ENCODE results near the gene NXPH2. TPM values are rescaled to one million over a fixed set of nuclear protein-coding genes. Genes with fewer than 3 reads are reported as not detected.

NXPH2 gene
- polyA plus RNA-seq, 1 donor: 13.0 TPM

DNA sequence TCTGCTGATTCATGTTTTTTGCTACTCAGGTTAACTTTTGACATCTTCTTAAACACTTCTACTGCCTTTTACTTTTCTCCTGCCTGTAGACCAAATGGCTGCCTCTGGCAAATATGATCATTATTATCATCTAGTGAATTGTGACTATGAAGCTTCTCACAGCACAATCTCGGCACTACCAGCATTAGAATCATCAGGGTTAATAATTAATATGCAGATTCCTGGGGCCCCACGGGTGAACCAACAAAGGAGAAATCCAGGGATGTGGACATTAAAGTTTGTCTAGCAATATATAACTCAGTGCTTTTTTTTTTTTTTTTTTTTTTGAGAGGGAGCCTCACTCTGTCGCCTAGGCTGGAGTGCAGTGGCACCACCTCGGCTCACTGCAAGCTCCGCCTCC lies 142.5 kb downstream of the NXPH2 start:
- no peak for DNase-seq (ENCODE audit: low read depth)

DNA sequence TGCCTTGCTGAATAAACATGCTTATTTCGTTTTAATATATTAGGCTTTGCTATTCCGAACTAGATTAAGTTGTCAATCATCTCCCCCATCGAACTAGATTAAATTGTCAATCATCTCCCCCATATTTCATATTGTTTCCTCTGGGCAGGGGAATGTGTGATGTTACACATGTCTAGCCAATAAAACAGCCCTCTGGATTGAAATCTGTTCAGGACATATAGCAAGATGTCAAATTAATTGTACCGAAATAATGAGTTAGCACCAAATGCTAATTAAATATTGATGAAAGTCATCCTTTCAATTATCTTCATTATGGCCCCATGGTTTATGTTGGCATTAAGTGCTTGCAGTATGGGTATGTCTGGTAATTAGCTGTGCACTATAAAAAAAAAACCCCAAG lies 143.1 kb downstream of the NXPH2 start:
- no peak for DNase-seq (ENCODE audit: low read depth)

DNA sequence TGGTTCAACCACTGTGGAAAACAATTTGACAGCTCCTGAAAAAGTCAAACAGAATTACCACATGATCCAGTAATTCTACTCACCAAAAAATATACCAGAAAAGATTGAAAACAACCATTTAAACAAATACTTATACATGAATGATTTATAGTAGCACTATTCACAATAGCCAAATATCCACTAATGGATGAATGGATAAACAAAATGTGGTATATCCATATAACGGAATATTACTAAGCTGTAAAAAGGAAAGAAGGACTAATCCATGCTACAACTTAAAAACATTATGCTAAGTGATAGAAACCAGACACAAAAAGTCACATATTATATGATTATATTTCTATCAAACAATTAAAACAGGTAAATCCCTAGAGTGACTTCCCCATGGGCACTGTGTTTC lies 147.1 kb downstream of the NXPH2 start:
- DNase-seq (ENCODE audit: low read depth): no peak

DNA sequence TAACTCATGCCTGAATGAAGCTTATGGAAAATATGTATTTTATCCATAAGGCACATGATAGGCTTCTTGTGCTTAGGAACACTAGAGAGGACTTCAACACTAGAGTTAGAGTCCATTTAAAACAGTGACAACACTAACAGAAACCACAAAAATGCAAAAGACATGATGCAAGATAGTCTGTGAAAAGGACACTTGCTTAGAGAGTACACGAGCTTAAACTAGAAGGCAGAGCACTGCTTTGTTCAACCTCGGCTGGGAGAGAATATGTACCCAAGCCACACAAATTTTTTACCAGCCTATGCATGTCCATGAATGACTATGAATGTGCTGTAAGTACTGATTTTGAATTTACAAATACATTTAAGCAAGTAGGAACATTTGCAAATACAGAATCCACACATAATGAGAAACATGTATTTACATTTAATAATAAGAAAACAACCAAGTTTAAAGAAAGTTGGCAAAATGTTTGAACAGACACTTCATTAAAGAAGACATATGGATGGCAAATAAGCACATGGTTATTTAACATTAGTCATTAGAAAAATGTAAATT lies 148.0 kb downstream of the NXPH2 start:
- DNase-seq (ENCODE audit: low read depth): no peak

DNA sequence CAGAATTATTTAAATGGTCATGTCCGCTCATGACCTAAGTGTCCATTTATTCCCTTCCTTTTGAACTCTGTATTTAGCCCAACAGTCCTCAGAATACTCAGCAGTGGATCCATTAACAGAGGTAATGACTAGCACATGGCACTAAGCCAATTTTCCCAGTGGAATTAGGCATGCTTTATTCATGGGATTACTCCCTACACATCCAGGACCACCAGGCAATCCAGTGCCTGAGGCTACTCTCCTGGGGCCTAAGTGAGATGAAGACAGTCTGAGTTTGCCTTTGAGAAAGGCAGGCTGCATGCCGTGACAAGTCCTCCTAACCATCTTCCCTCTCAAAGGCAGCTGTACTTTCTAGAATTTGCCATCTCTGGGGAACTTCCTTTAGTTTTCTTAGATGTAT lies 150.0 kb downstream of the NXPH2 start:
- DNase-seq (ENCODE audit: low read depth): no peak

DNA sequence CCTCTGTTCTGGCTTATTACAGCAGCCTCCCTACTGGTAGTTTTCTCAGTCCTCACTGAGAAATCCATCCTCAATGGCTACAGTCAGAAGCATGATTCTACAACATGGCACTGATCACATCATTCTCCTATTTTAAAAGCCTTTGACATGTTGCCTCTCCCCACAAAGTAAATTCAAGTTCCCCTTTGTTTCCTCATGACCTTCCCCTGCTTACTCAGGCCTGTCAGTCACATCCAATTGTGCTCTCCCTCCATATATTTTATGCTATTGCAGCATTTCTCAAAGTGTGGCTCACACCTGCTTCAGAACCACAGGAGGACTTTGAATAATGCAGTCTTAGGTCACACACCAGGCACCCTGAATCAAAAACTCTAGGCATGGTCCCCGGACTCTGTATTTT lies 154.0 kb downstream of the NXPH2 start:
- DNase-seq (ENCODE audit: low read depth): no peak

DNA sequence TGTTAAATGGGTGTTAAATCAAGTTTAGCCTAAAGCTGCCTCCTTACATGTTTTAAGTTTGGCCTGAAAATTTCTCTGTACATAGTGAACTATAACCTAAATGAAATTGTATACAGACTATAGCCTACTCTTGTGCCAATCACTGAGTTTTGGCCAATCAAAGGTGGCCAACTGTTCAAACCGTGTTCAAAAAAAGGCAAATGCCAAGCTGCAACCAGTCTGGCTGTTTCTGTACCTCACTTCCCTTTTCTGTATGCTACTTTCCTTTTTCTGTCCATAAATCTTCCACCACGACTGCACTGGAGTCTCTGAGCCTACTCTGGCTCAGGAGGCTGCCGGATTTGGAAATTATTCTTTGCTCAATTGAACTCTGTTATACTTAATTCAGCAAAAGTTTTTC lies 157.6 kb downstream of the NXPH2 start:
- DNase-seq (ENCODE audit: low read depth): no peak

DNA sequence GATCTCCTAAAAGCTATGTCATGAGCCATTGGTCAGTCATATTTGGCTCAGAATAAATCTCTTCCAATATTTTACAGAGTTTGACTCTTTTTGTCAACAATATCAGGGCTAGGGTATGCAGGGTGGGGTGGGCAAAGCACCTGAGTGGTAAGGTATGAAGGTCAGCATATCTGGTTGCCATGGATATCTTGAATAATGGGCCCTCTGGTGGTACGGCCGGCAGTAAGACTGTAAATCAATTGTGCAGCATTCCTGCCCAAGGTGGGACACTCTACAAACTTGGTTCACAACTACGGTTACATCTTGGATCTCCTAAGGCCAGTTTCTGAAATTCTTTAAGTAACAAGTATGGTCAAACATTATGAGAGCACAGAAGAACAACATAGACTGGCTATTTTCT lies 159.1 kb downstream of the NXPH2 start:
- no peak for DNase-seq (ENCODE audit: low read depth)

DNA sequence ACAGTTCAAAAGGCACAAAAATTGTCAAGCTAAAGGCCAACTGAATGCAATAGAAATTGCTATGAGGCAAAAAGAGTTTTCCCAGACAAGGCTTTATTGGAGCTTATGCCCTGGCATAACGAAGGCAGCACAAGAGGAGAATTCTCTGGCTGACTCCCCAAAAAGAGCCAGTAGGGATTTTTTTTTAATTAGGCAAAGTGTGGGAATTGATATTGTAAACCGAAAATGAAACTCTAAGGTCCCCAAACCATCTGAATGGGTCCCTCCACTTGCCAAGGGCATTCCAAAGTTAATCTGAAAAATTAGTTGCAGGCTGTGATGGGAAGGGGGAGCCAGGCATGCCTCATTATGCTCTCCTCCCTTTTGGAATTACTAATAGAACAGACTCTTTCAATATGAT lies 159.8 kb downstream of the NXPH2 start:
- no peak for DNase-seq (ENCODE audit: low read depth)
